MCF 10A (cell line): ENCODE results near the gene ELF1. TPM values are rescaled to one million over a fixed set of nuclear protein-coding genes. Genes with fewer than 3 reads are reported as not detected.

Source experiments
- BruUV-seq: library from RNA; stranded (reverse); fragments of 400-500 nt; replicated peaks from 2 replicates; lab custom pipeline; 2021; lab: Mats Ljungman, UMichigan
- CTCF ChIA-PET: fragments of 300-600 bp; sonication (Branson Sonifier 250); formaldehyde crosslinking; extraction: SDS; loops from one replicate; lab custom pipeline; 2021; ENCODE audit warnings: antibody characterized with exemption, inconsistent platforms; lab: Yijun Ruan, JAX
- POLR2A ChIA-PET: fragments of 300-600, 350-650 bp; sonication (Branson Sonifier 250); formaldehyde crosslinking; extraction: SDS; loops from one replicate; lab custom pipeline; 2020; ENCODE audit warnings: antibody characterized with exemption, inconsistent platforms; lab: Yijun Ruan, JAX
- DNase-seq: peaks from one replicate; pipeline ENCODE4 v3.0.0-alpha.2; 2018; ENCODE audit not compliant: unreplicated experiment
- H3K27ac Mint-ChIP-seq: one replicate; pipeline ENCODE4 v1.8.0; 2022; ENCODE audit warnings: mild to moderate bottlenecking, low read depth, mixed read lengths; ENCODE audit not compliant: unreplicated experiment
- H3K27me3 Mint-ChIP-seq: one replicate; pipeline ENCODE4 v1.8.0; 2022; ENCODE audit warnings: mixed read lengths; ENCODE audit not compliant: insufficient read depth, unreplicated experiment
- H3K36me3 Mint-ChIP-seq: one replicate; pipeline ENCODE4 v1.8.0; 2022; ENCODE audit warnings: mild to moderate bottlenecking, moderate library complexity, mixed read lengths; ENCODE audit not compliant: insufficient read depth, unreplicated experiment
- H3K4me1 Mint-ChIP-seq: one replicate; pipeline ENCODE4 v1.8.0; 2022; ENCODE audit warnings: mixed read lengths; ENCODE audit not compliant: insufficient read depth, unreplicated experiment
- H3K4me3 Mint-ChIP-seq: one replicate; pipeline ENCODE4 v1.8.0; 2022; ENCODE audit warnings: mild to moderate bottlenecking, moderate library complexity, mixed read lengths; ENCODE audit not compliant: unreplicated experiment
- H3K9me3 Mint-ChIP-seq: one replicate; pipeline ENCODE4 v1.8.0; 2022; ENCODE audit warnings: mixed read lengths; ENCODE audit not compliant: unreplicated experiment
- CTCF ChIP-seq: fragments of 200-600 bp; IDR thresholded peaks from one replicate; pipeline ENCODE4 v1.8.0; 2022; ENCODE audit warnings: antibody characterized with exemption, mild to moderate bottlenecking; ENCODE audit not compliant: unreplicated experiment
- intact Hi-C: fragments of 100-400 bp; cut with micrococcal nuclease; formaldehyde crosslinking; loops from 2 replicates; pipeline ENCODE4 v1.14.1; 2022
- total RNA-seq: library from RNA; stranded (reverse); gene quantifications from 2 replicates; pipeline ENCODE4 v1.2.3, GENCODE V29; 2022

The ELF1 gene
- total RNA-seq, 1 experiment from 2014 or later = 73.7 TPM

- peak overlapping the region; percentile 71 for H3K27ac Mint-ChIP-seq
- TF ChIP-seq CTCF = no peak
- DNase-seq = no peak
- ChIA-PET POLR2A (interaction anchor here (0.8 to 1.0 kb wide), 3 partner anchors 34 to 76 kb away, joined by 4 read pairs; partner anchors contain the start of gene ELF1), CTCF (no interaction called here)
- H3K9me3 Mint-ChIP-seq = no peaks in the 10 kb centered on the region
- intact Hi-C loops = no loop called here
- peak overlapping the region; percentile 12 for H3K4me3 Mint-ChIP-seq
- no TSS peak for BruUV-seq
- H3K4me1 Mint-ChIP-seq = peaks cover 42% of the 10 kb centered on the region
- H3K27me3 Mint-ChIP-seq = no peaks in the 10 kb centered on the region
- H3K36me3 Mint-ChIP-seq = peaks cover 30% of the 10 kb centered on the region
Measured at GRCh38 chr13:40983259-40983658, 35.9 kb downstream of the ELF1 start.

DNA sequence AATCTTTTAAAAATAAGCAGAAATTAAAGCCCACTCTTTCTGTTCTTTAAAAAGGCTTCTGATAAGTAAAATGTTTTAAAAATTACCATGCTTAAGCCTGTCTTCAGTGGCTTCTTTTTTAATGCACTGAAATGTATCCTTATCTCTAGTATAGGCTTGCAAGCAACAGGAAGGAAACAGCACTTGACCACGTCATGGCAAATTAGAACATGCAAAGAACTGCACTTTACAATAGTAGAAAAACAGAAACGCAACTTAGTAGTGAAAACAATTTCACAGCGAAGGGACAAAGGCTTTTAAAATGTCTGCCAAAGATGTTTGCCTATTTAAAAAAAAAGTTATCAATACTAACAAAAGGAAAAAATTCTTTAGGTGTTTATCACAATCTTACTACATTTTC is 36.3 kb downstream of the ELF1 start:
- CTCF ChIA-PET = no interaction called here
- no TSS peak for BruUV-seq
- no peaks in the 10 kb centered on the region for H3K9me3 Mint-ChIP-seq
- H3K4me1 Mint-ChIP-seq = peaks cover 44% of the 10 kb centered on the region
- intact Hi-C loops = no loop called here
- peak overlapping the region; percentile 71 for H3K27ac Mint-ChIP-seq
- DNase-seq = no peak
- H3K4me3 Mint-ChIP-seq = peak overlapping the region; percentile 12
- TF ChIP-seq CTCF = no peak
- POLR2A ChIA-PET = interaction anchor here (0.8 to 1.0 kb wide), 3 partner anchors 34 to 77 kb away, joined by 4 read pairs; partner anchors contain the start of gene ELF1
- peaks cover 34% of the 10 kb centered on the region for H3K36me3 Mint-ChIP-seq
- H3K27me3 Mint-ChIP-seq = no peaks in the 10 kb centered on the region

DNA sequence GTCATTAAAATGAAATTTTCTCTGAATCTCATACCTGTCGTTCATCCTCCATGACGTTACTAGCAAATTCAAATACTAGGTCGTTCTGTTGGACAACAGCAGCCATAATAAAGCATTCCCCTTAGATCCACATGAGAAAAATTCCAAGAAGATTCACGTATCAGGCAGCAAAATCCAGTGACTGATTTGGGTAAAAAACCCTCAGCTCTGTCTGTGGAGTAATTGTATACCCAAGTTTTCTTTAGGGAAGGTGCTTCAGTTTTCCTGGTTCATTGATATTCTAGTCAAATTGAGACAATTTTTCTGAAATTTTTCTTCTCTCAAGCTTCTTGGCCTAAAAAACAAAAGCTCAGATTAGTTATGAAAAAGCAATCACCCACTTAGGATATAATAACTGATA is 37.2 kb downstream of the ELF1 start:
- no TSS peak for BruUV-seq
- no peak for DNase-seq
- H3K4me3 Mint-ChIP-seq = no peak overlapping the region
- H3K4me1 Mint-ChIP-seq = peaks cover 43% of the 10 kb centered on the region
- POLR2A ChIA-PET = interaction anchor here (0.7 to 1.1 kb wide), 4 partner anchors 11 to 81 kb away, joined by 3 to 4 read pairs (median 3); no protein-coding TSS in a partner anchor
- CTCF ChIA-PET = no interaction called here
- no peak for TF ChIP-seq CTCF
- H3K36me3 Mint-ChIP-seq = peaks cover 38% of the 10 kb centered on the region
- H3K27ac Mint-ChIP-seq = peak overlapping the region; percentile 71
- no peaks in the 10 kb centered on the region for H3K27me3 Mint-ChIP-seq
- intact Hi-C loops = no loop called here
- H3K9me3 Mint-ChIP-seq = no peaks in the 10 kb centered on the region

DNA sequence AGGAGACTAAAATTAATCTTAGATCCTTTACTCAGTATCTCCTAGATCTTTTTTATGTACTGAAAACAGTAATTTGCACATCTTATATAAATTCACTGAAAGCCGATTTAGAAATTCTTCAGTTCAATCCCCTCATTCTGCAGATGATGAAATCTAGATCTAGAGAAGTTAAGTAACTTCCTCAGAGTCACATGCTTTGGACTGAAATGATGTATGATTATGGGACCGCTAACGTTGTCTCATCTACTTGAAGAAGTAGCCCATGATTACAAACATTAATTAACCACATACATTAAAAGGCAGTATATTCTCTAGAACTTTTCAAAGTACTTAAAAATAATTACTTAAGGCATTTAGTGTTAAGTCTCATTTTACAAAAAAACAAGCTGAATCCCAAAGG is 37.8 kb downstream of the ELF1 start:
- H3K4me3 Mint-ChIP-seq = no peak overlapping the region
- no peaks in the 10 kb centered on the region for H3K27me3 Mint-ChIP-seq
- H3K27ac Mint-ChIP-seq = no peak overlapping the region
- no peaks in the 10 kb centered on the region for H3K9me3 Mint-ChIP-seq
- H3K36me3 Mint-ChIP-seq = peaks cover 43% of the 10 kb centered on the region
- ChIA-PET CTCF (no interaction called here), POLR2A (interaction anchor here (0.7 to 1.1 kb wide), 5 partner anchors 11 to 81 kb away, joined by 3 to 4 read pairs (median 3); no protein-coding TSS in a partner anchor)
- H3K4me1 Mint-ChIP-seq = peaks cover 42% of the 10 kb centered on the region
- no peak for TF ChIP-seq CTCF
- TSS peak; percentile 13 for BruUV-seq
- DNase-seq = no peak
- intact Hi-C loops = no loop called here
